ENCODE results near the gene APOL5. TPM values are rescaled to one million over a fixed set of nuclear protein-coding genes. Genes with fewer than 3 reads are reported as not detected.

Gene APOL5
- total RNA-seq, 1 experiment from 2014 or later = not detected

DNA sequence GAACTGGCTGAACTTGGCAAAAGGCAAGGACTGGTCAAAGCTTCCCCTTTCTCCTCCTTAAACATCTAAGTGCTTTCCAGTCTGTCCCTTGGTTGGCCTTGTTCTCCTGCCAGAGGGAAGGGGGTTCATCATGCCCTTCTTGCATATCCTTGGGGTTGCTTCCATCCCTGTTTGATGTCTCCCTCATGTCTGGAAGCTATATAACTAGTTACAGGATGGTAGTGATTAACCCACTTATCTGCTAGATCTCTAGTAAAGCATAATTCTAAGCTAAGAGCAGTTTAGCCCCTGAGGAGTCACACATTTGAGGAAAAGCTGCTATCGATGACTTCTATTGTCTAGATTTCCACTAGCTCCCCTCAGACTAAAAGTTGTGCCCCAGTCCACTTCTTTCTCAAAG lies 22.9 kb downstream of the APOL5 start:
- DNase-seq (ENCODE audit: low read depth) = no peak

- DNase-seq (ENCODE audit: low read depth) = peak; percentile 79
These were observed 24.8 kb downstream of the APOL5 start for GRCh38 chr22:35742342-35743100.

- no peak for DNase-seq (ENCODE audit: low read depth)
These were observed 25.7 kb downstream of the APOL5 start for GRCh38 chr22:35743326-35743860.

DNA sequence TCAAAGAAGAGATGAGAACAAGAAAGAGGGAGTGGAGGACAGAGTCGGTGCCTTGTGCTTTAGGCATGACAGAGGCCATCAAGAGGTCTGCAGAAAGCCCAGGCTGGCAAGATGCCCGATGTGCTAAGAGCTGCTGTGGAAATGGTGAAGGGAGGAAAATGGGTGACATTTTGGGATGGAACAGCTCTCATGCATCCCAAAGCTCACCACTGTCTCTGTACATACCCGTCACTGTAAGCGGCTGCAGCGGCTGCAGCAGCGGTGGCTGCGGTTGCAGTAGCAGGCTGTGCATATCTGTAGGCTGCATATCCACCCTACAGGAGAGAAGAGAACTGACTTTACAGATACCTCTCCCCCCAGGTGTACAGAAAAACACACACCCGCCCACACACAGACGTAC lies 28.6 kb downstream of the APOL5 start:
- no peak for DNase-seq (ENCODE audit: low read depth)

DNA sequence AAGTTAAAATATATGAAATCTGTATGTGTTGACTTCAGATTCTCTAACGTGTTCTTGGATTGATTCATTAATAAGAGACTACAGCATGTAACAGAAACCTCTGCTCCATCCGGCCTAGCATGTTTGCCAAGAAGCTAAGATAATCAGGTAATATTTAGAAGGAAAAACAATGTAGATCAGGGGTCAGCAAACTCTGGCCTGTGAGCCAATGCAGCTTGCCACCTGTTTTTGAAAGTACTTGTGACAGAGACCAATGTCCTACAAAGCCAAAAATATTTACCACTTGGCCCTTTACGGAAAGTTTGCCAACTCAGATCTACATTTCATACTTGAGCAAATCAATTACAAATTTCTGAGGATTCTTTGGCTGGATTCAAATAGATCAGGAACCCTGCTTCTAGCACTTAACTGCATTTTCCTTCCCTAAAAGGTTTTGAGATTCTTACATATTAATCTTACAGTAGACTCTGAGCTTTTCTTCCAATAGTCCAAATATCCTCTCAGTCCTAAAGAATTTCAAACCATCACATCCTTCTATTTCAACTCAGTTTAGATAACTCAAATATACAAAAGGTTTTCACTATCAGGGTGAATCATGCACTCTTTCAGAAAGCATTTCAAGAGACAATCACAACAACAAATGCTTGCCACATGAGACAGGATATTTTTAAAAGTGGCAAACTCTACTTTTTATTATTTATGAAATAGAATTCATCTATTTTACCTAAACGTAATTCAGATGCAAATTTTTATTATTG lies 29.5 kb downstream of the APOL5 start:
- DNase-seq (ENCODE audit: low read depth) = no peak

GRCh38 chr22:35749808-35750207 lies 32.1 kb downstream of the APOL5 start:
- no peak for DNase-seq (ENCODE audit: low read depth)

GRCh38 chr22:35752006-35752862 lies 34.6 kb downstream of the APOL5 start:
- no peak for DNase-seq (ENCODE audit: low read depth)

- DNase-seq (ENCODE audit: low read depth) = no peak
These were observed 35.2 kb downstream of the APOL5 start for GRCh38 chr22:35752863-35753189.

DNA sequence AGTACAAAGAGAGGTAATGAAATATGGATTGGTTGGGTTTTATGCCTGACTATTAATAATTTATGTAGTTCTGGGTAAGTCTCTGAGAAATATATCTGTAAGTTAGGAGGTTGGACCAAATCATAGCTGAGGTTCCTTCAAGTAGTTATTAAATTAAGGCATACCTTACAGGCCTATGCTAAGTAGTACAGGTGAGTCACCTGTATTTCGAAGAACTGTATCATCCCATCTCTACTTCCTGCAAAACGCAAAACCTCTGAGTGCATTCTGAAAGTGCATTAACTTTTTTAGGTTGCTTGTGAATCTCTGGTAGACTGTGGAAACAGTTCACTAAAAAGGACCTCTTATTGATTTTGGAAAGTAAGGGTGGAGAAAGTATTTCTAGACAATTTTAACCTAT lies 37.1 kb downstream of the APOL5 start:
- DNase-seq (ENCODE audit: low read depth) = no peak

- no peak for DNase-seq (ENCODE audit: low read depth)
These were observed 39.0 kb downstream of the APOL5 start for GRCh38 chr22:35756722-35757121.

DNA sequence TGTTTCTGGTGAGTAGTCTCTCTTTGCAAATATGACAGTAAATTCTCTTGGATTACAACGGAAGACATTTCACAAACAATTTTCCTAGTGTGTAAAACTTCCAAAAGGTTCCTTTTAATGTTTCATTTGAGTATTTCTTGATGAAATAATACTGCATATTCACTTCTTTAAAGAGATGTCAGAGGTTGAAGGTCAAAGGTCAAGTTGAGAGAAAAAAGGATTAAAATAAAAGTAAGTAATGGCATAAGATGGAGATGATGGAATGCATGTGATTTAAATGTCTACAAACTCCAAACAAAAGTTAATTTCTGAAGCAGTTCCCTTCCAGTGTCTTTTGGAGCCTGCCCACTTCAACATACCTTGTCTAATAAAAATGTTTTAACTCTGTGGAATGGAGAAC lies 40.7 kb downstream of the APOL5 start:
- DNase-seq (ENCODE audit: low read depth) = no peak

- DNase-seq (ENCODE audit: low read depth) = peak; percentile 34
These were observed 43.4 kb downstream of the APOL5 start for GRCh38 chr22:35761037-35761436.

DNA sequence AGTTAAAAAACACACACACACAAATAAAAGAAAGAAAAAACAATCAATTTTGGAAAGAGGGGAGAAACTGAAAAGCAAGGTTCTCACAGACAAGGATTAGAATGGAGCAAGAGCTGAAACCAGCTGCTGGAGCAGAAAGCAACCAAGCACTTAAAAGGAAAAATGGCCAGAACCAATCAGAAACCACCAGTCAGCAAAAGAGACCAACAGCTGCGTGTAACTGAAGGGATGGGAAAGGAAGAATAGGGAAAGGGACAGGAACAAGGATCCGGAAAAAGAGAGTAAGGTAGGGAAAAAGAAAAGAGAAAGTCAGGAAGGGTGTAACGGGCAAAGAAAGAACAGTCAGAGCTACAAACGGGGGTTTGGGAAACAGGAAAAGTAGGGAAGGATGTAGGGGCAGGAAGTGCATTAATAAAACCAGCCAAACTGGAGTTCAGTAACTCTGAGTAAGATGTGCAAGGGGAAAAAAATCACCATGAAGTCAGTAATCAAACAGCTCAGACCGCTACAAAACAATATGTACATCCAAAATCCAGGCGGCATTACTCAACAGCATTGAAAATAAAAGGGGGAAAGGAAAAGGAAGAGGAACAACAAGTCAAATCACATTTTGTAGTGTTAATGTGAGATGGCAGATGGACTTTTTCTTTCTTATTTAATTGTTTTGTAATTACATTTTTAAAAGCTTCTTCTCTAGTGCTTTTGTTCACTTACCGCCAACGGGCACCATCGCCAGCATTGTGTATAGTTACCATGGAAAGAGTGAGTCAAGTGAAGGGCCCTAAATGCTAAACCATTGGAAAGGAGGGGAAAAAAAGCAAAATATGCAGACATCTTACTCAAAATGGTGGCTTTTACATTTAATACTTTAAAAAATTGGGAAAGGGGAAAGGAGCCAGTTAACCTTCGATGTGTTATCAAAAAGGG lies 49.2 kb downstream of the APOL5 start:
- no peak for DNase-seq (ENCODE audit: low read depth)

GRCh38 chr22:35769974-35770373 lies 52.3 kb downstream of the APOL5 start:
- DNase-seq (ENCODE audit: low read depth) = no peak

GRCh38 chr22:35775339-35775738 lies 57.7 kb downstream of the APOL5 start:
- DNase-seq (ENCODE audit: low read depth) = no peak

DNA sequence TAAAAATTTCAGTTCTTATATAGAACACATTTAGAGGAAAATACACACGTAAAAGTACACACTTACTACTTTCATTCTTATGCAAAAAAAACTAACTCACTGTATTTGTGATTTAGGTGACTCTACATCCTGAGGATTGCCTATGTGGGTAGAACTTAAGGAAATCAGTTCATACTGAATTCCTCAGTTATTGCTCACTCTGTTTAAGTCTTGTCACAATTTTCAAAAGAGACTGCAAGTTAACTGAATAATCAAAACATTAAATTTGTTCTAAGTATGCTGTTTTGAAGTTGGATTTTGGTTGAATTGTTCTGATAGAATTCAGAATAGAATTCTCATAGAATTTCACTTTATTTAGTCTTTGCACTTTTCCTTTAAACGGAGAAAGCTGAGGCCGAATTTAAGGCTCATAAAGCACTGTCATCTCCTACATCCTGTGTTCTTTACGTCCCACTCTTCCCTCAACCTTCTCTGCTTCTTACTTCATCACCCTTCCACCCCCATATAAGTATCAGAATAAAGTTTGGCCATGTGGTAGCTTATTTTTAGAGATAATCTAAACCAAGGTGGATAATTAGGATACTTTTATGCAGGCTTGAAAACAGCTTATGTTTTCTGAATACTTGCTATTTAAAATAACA lies 59.8 kb downstream of the APOL5 start:
- DNase-seq (ENCODE audit: low read depth) = peak; percentile 68
